GM12864 (cell line): ENCODE measurements around the gene SUMF1.
A peak's percentile ranks its signal among the peaks of the same experiment; 100 is the strongest.

Experiments used
- DNase-seq: peaks from one replicate; pipeline ENCODE4 v3.0.0-alpha.2; 2011; ENCODE audit warnings: low read depth
- H3K4me3 ChIP-seq: 2 replicates; pipeline ENCODE4 v1.5.1; 2011; ENCODE audit warnings: mild to moderate bottlenecking, low read depth, low read length, control low read depth
- TF ChIP-seq, protein P1 (sequence below): IDR thresholded peaks from 2 replicates; pipeline ENCODE4 v1.5.1; 2011; ENCODE audit warnings: low read depth, mild to moderate bottlenecking, moderate library complexity, low read length, control low read depth, inconsistent platforms; ENCODE audit errors: missing control alignments

The SUMF1 gene

DNA sequence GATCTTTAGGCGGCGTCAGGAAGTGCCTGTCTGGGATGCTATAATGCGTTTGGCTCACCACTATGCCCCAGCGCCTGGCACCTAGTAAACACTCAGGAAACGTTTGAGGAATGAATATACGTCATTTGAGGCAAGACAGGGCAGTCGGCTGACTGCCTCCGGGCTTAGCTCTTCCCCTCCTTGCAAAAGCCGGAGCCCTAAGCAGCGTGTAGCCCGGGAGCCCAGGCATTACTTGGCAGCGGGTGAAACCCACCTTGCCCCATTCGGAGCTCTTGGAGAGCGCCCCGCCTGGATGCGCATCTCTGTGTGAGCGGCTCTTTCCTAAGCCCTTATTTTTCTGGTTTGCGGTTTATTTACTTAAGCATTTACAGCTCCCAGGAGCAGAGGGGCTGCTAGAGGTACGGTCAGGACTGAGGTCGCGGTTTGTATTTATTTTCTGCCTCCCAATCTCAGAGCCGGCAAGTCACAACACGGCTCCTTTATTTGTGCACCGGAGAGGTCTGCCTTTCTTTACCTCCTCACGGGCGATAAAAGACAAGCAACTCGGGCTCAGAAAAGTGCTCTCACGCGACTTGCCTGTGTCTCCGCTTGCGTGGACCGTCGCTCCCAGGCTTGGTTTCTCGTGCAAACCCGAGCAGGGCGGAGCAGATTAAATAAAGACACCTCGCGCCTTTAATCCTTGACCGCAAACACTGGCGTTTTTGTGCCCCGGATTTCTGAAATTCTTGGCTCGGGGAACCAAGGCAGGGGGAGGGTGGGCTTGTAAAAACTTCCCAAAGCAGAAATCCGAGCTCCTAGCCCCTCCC is 25.3 kb upstream of the SUMF1 start:
- DNase-seq, result no peak
- TF ChIP-seq, protein P1, sequence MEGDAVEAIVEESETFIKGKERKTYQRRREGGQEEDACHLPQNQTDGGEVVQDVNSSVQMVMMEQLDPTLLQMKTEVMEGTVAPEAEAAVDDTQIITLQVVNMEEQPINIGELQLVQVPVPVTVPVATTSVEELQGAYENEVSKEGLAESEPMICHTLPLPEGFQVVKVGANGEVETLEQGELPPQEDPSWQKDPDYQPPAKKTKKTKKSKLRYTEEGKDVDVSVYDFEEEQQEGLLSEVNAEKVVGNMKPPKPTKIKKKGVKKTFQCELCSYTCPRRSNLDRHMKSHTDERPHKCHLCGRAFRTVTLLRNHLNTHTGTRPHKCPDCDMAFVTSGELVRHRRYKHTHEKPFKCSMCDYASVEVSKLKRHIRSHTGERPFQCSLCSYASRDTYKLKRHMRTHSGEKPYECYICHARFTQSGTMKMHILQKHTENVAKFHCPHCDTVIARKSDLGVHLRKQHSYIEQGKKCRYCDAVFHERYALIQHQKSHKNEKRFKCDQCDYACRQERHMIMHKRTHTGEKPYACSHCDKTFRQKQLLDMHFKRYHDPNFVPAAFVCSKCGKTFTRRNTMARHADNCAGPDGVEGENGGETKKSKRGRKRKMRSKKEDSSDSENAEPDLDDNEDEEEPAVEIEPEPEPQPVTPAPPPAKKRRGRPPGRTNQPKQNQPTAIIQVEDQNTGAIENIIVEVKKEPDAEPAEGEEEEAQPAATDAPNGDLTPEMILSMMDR, result no peak

DNA sequence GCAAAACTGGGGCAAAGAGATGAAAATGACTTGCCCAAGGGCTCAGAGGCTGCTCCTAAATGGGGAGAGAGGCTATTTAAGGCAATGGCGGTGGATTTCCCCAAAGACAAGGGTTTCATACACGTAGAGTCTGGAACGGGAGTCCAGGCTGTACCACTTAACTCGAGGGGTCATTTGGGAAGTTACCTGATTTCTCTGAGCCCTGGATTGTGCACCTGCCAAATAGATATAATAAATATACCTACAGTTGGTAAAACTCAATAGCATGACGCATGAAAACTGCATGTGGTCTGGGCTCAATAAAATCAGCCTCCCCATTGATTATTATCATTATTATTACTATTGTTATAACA is 24.8 kb upstream of the SUMF1 start:
- peak overlapping the region; percentile 76; the same call in 1 of the 2 replicates for H3K4me3 ChIP-seq
- DNase-seq, result no peak

More for the DNA sequence above, 25.3 kb upstream of the SUMF1 start:
- H3K4me3 ChIP-seq, result peak overlapping the region; percentile 76

DNA sequence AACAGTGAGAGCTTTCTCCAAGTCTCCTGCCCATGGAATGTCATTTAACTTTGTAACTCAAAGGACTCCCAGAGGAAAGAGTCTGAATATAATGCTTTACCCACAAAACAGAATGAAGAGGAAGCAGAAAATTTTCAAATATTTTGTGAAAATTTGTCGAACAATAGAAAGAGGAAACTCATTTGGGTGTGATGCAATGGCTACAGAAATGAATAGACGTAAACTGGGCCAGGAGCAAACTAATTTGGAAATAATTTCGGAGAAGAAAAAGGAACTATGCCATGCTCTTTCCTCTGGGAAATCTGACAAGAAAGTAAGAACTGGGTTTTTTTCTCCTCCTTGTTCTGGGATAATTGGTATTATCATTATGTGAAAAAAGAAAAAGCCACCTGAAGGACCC is 11.2 kb upstream of the SUMF1 start:
- TF ChIP-seq, protein P1, result no peak
- no peak overlapping the region for H3K4me3 ChIP-seq
- DNase-seq, result no peak

More for the DNA sequence above, 24.8 kb upstream of the SUMF1 start:
- TF ChIP-seq, protein P1, result no peak

DNA sequence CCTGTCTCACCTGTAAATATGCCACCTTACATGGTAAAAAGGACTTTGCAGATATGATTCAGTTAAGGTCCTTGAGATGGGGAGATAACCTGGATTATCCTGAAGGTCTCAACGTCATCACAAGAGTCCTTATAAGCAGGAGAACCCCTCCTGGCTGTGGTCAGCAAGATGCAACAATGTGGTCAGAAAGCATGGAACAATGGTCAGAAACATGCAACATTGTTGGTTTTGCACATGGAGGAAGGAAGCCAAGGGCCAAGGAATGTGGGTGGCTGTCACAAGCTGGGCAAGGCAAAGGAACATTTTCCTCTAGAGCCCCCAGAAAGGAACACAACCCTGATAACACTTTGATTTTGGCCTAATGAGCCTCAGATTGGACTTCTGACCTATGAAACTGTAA is 9.4 kb upstream of the SUMF1 start:
- H3K4me3 ChIP-seq, result no peak overlapping the region
- TF ChIP-seq, protein P1, result no peak
- no peak for DNase-seq

DNA sequence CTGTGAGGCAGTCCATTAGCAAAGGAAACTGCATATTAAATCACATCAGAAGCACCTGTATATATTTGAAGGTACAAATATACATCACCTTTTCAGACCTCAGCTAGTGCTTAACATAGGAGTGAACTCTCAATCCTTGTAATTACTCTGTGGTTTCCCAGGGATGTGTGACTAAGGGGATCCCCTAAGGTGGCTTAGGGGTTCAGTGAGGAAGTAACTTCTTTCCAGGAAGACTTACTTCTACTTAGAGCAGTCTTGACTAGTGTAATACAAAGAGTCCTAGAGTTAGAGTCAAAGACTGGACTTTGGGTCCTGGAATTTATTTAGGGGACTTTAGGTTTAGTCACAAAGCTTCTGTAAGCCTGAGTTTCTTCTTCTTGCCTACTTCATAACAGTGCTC is 8.7 kb upstream of the SUMF1 start:
- no peak for DNase-seq
- no peak overlapping the region for H3K4me3 ChIP-seq
- TF ChIP-seq, protein P1, result no peak

DNA sequence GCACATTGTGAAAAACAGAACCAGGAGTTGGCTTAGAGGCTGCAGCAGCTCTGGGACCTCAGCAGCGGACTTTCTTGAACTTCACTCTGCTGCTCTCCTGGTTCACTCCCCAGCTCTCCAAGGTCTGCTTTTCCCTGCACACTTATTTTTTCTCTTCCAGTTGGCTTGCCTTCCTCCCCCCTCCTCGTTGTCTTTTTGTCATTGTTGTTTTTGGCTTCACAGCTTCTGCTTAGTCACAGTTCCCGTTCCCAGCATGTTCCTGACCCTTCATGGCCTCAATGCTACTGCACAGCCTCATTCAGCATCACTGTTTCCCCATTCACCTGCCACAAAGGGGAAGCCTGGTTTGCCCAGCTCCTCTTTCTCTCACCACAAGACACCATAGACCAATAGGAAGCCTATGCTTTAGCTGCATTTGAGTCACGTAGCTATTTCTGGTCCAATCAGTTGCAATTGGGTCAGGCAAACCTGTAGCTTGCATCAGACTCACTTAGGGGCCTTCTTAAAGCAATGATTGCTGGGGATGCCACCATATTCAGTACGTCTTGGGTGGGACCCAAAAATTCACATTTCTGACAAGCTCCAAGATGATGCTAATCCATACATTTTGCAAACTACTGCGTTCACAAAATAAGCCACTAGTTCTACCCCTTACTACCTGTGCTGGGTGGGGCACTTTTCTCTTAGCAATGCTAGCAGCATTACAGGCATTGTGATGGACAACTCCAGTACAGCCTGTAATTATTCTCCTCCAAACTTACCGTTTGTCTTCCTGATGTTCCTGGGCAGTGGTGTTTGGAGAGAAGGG is 7.8 kb upstream of the SUMF1 start:
- no peak overlapping the region for H3K4me3 ChIP-seq
- TF ChIP-seq, protein P1, result no peak
- DNase-seq, result no peak

DNA sequence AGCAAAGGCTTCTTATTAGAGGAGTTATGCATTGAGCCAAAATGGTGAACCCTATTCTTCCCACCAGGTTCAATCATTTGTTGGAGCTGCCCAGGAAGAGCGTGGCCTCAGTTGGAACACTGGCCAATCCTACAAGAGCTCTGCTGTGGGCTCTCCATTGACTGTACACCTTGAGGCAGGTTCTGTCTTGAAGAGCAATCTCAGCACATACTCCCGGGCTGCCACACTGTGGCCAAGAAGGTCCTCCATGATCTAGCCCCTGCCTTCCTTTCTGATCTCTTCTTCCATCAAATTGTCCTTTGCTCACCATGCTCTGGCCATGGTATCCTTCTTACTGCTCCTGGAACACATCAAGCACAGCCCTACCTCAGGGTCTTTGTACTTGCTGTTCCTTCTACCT is 5.7 kb upstream of the SUMF1 start:
- no peak overlapping the region for H3K4me3 ChIP-seq
- TF ChIP-seq, protein P1, result no peak
- no peak for DNase-seq
